Naive thymus-derived CD4-positive, alpha-beta T cell (primary cell): ENCODE results near the gene GLP1R. TPM values are rescaled to one million over a fixed set of nuclear protein-coding genes. Genes with fewer than 3 reads are reported as not detected.
A peak's percentile ranks its signal among the peaks of the same experiment; 100 is the strongest.

Experiments
- ATAC-seq: fragments of 150-1000 bp; cut with Tn5 transposase; 2 replicates; pipeline ENCODE4 v1.10.0; 2021; ENCODE audit warnings: mild to moderate bottlenecking, moderate library complexity
- CTCF ChIA-PET: fragments of 350-600 bp; sonication (Branson Sonifier 250); formaldehyde crosslinking; loops from one replicate; lab custom pipeline; 2021; ENCODE audit warnings: antibody characterized with exemption; lab: Charles Lee
- POLR2A ChIA-PET: fragments of 350-600 bp; sonication (Branson Sonifier 250); formaldehyde crosslinking; loops from one replicate; lab custom pipeline; 2021; ENCODE audit warnings: antibody characterized with exemption, inconsistent platforms; lab: Charles Lee
- DNase-seq, 9 donors: peaks; one replicate each; pipeline versions ENCODE4 v3.0.0 to v3.0.0-alpha.2; 2020 to 2022; ENCODE audit warnings: mixed read lengths in 1 of 9
- H3K27ac ChIP-seq: one replicate; pipeline ENCODE4 v1.7.0; 2013; ENCODE audit warnings: mild to moderate bottlenecking, low read depth, low read length, moderate library complexity
- H3K27me3 ChIP-seq, 2 donors: one replicate each; pipeline ENCODE4 v1.7.0; 2013; ENCODE audit warnings: low read length in 2 of 2, mild to moderate bottlenecking in 2 of 2, moderate library complexity in 2 of 2; ENCODE audit not compliant: control insufficient read depth in 2 of 2, insufficient read depth in 2 of 2
- H3K36me3 ChIP-seq, 3 experiments: 1 replicate in 2 of 3; 2 replicates in 1 of 3; pipeline ENCODE4 v1.7.0; 2013; ENCODE audit warnings: low read length in 3 of 3, mild to moderate bottlenecking in 3 of 3, moderate library complexity in 1 of 3; ENCODE audit not compliant: insufficient read depth in 3 of 3, control insufficient read depth in 2 of 3
- H3K4me1 ChIP-seq, 2 donors: one replicate each; pipeline ENCODE4 v1.7.0; 2013; ENCODE audit warnings: low read length in 2 of 2, mild to moderate bottlenecking in 2 of 2, moderate library complexity in 1 of 2; ENCODE audit not compliant: control insufficient read depth in 2 of 2, insufficient read depth in 2 of 2
- H3K4me3 ChIP-seq: 2 replicates; pipeline ENCODE4 v1.7.0; 2013; ENCODE audit warnings: mild to moderate bottlenecking, low read length
- H3K9me3 ChIP-seq, 3 experiments: 1 replicate in 2 of 3; 2 replicates in 1 of 3; pipeline ENCODE4 v1.7.0; 2013; ENCODE audit warnings: low read length in 3 of 3; ENCODE audit not compliant: control insufficient read depth in 2 of 3
- H3K27ac Mint-ChIP-seq, 9 donors: one replicate each; pipeline ENCODE4 v1.8.0; 2020 to 2022; ENCODE audit warnings: mixed read lengths in 9 of 9, mild to moderate bottlenecking in 8 of 9, moderate library complexity in 5 of 9, inconsistent platforms in 2 of 9
- H3K27me3 Mint-ChIP-seq, 5 donors: one replicate each; pipeline ENCODE4 v1.8.0; 2021 to 2022; ENCODE audit warnings: mixed read lengths in 5 of 5, mild to moderate bottlenecking in 1 of 5
- H3K36me3 Mint-ChIP-seq, 5 donors: one replicate each; pipeline ENCODE4 v1.8.0; 2020 to 2022; ENCODE audit warnings: mixed read lengths in 5 of 5, mild to moderate bottlenecking in 3 of 5, inconsistent platforms in 1 of 5
- H3K4me1 Mint-ChIP-seq, 7 donors: one replicate each; pipeline ENCODE4 v1.8.0; 2020 to 2022; ENCODE audit warnings: mixed read lengths in 7 of 7, mild to moderate bottlenecking in 3 of 7, inconsistent platforms in 1 of 7
- H3K4me3 Mint-ChIP-seq, 10 donors: one replicate each; pipeline ENCODE4 v1.8.0; 2020 to 2022; ENCODE audit warnings: mild to moderate bottlenecking in 10 of 10, mixed read lengths in 10 of 10, moderate library complexity in 6 of 10, inconsistent platforms in 2 of 10
- H3K9me3 Mint-ChIP-seq, 11 donors: one replicate each; pipeline ENCODE4 v1.8.0; 2020 to 2022; ENCODE audit warnings: mixed read lengths in 11 of 11, mild to moderate bottlenecking in 4 of 11, inconsistent platforms in 1 of 11, moderate library complexity in 1 of 11
- intact Hi-C, 2 donors: fragments of 100-400 bp; cut with micrococcal nuclease; formaldehyde crosslinking; loops; one replicate each; pipeline ENCODE4 v1.15.1; 2023
- polyA plus RNA-seq, 2 donors: library from polyadenylated mRNA; unstranded; fragments of 300-500 nt; fragmentation: Illumina TruSeq; gene quantifications; one replicate each; pipeline ENCODE4 v1.2.3, GENCODE V29; 2021
- total RNA-seq, 6 experiments: library from RNA in 5 of 6; stranded (reverse) in 5 of 6; gene quantifications; 1 replicate in 5 of 6; 2 replicates in 1 of 6; pipeline ENCODE4 v1.2.3 and lab custom pipeline; 2021 to 2026

Gene GLP1R
- total and polyA plus RNA-seq, 7 experiments from 2014 or later = not detected

DNA sequence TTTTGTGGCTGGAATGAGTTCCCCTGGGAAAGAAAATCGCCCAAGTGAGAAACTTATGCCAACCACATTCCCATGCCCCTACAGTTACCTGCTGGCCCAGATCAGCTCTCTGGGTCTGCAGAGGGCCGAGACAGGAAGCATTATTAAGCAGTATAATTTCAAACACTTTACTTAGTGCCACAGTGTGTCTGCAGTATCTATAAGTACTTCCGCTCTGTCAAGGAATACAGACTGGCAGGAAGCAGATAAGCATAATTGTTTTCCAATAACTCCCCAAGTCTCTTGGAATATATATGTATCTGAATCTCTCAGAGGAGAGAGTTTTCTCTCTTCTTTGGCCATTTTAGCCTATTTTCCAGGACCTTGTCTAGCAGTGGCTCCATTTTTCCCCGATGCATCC lies 41.5 kb downstream of the GLP1R start:
- ChIA-PET CTCF (no interaction called here), POLR2A (no interaction called here)
- no peak overlapping the region for H3K27ac Mint-ChIP-seq
- no peaks in the 10 kb centered on the region for H3K36me3 ChIP-seq
- DNase-seq = no peak
- H3K4me1 Mint-ChIP-seq = peaks cover 0 to 13% (median 4%) of the 10 kb centered on the region in 7 donors
- intact Hi-C loops = no loop called here
- ATAC-seq = no peak
- peaks cover 17 to 70% (median 43%) of the 10 kb centered on the region in 5 donors for H3K27me3 Mint-ChIP-seq
- no peaks in the 10 kb centered on the region for H3K27me3 ChIP-seq
- H3K9me3 Mint-ChIP-seq = peaks cover 0 to 1% (median 0%) of the 10 kb centered on the region in 11 donors
- no peaks in the 10 kb centered on the region for H3K9me3 ChIP-seq
- peaks cover 0 to 8% (median 0%) of the 10 kb centered on the region in 5 donors for H3K36me3 Mint-ChIP-seq
- no peak overlapping the region for H3K4me3 ChIP-seq
- H3K4me1 ChIP-seq = no peaks in the 10 kb centered on the region
- no peak overlapping the region for H3K27ac ChIP-seq
- H3K4me3 Mint-ChIP-seq = peak overlapping the region in 1 of 10 donors; percentile 10

DNA sequence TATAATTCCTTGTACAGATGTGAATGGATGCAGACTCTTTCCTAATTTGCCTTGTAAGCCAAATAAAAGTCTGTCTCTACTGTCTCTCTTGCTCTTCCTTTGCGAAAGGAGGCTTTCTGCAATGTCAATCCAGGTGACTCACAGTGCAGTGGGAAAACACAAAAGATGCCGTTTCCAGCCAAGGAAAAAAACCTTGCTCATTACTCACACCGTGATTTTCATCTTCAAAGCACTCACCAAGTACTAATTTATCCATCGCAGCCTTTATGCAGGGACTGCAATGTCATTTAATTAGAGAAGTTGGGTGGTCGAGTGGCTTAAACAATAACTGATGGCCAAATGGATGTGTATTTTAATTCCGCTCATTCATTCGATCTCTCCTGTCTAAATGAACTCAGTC lies 42.6 kb downstream of the GLP1R start:
- Mint-ChIP-seq H3K36me3 (peaks cover 0 to 10% (median 0%) of the 10 kb centered on the region in 5 donors), H3K27me3 (peaks cover 13 to 69% (median 33%) of the 10 kb centered on the region in 5 donors), H3K4me3 (no peak overlapping the region), H3K9me3 (no peaks in the 10 kb centered on the region), H3K27ac (no peak overlapping the region), H3K4me1 (peaks cover 0 to 10% (median 4%) of the 10 kb centered on the region in 7 donors)
- ChIA-PET POLR2A (interaction anchor here (0.8 kb wide), 1 partner anchor 219 kb away, joined by 5 read pairs; no protein-coding TSS in a partner anchor), CTCF (no interaction called here)
- ATAC-seq (no peak), DNase-seq (no peak)
- intact Hi-C loops = no loop called here
- Histone ChIP-seq H3K27ac (no peak overlapping the region), H3K27me3 (no peaks in the 10 kb centered on the region), H3K4me1 (no peaks in the 10 kb centered on the region), H3K4me3 (no peak overlapping the region), H3K36me3 (no peaks in the 10 kb centered on the region), H3K9me3 (no peaks in the 10 kb centered on the region)

DNA sequence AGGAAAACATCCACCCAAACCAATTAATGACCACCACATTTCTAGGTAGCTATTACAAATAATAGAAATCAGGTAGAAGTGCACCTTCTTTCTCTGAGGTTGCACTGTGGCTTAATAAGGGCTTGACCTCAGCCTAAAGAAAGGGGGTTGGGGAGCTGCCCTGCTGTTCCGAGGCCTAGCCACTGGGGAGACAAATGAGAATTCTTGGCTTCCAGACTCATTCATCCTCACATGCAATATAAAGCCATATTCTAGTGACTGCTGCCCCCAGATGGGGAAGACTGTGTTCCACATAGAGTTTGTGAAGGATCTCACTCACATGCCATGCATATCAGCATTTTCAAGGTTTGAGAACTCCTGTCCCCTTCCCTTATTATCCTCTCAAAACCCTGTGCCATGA lies 43.5 kb downstream of the GLP1R start:
- H3K27me3 Mint-ChIP-seq = peaks cover 10 to 61% (median 27%) of the 10 kb centered on the region in 5 donors
- intact Hi-C loops = no loop called here
- ChIA-PET POLR2A (interaction anchor here (0.8 kb wide), 1 partner anchor 220 kb away, joined by 5 read pairs; no protein-coding TSS in a partner anchor), CTCF (interaction anchor here (0.6 kb wide), 1 partner anchor 68 kb away, joined by 3 read pairs; no protein-coding TSS in a partner anchor)
- Histone ChIP-seq H3K27ac (no peak overlapping the region), H3K27me3 (no peaks in the 10 kb centered on the region), H3K36me3 (no peaks in the 10 kb centered on the region), H3K4me1 (no peaks in the 10 kb centered on the region), H3K9me3 (no peaks in the 10 kb centered on the region), H3K4me3 (no peak overlapping the region)
- no peaks in the 10 kb centered on the region for H3K9me3 Mint-ChIP-seq
- no peak for DNase-seq
- peak overlapping the region in 1 of 9 donors; percentile 52 for H3K27ac Mint-ChIP-seq
- H3K36me3 Mint-ChIP-seq = peaks cover 0 to 10% (median 0%) of the 10 kb centered on the region in 5 donors
- no peak overlapping the region for H3K4me3 Mint-ChIP-seq
- H3K4me1 Mint-ChIP-seq = peaks cover 0 to 6% (median 4%) of the 10 kb centered on the region in 7 donors
- no peak for ATAC-seq

DNA sequence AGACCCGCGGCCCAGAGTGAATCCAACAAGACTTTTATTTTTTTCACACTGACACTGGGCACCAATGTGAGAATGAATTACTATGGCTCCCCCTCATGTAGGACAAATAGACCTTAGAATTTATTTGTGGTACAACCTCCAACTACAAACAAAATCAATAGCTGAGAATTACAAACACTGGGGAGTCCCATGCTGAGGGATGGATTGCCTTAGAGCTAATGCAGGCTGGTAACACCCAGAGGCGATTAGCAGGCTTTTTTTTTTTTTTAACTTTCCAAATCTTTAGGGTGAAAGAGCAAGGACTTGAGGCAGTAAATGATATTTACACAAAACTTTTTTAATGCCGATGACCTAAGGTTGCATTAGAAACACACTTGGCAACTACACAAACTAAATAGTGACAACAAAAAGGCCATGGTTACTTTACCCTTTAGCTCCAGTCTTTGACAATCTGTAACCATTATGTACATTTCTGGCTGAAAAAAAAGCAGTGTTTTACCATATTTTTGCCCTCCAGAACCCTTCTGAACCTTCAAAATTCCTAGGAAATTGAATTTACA lies 44.6 kb downstream of the GLP1R start:
- H3K27ac Mint-ChIP-seq = no peak overlapping the region
- ATAC-seq (no peak), DNase-seq (no peak)
- H3K36me3 Mint-ChIP-seq = peaks cover 0 to 10% (median 0%) of the 10 kb centered on the region in 5 donors
- POLR2A ChIA-PET = interaction anchor here (0.6 kb wide), 2 partner anchors 33 to 217 kb away, joined by 3 read pairs; no protein-coding TSS in a partner anchor
- intact Hi-C loops = no loop called here
- CTCF ChIA-PET = interaction anchor here (0.6 kb wide), 1 partner anchor 66 kb away, joined by 4 read pairs; no protein-coding TSS in a partner anchor
- no peaks in the 10 kb centered on the region for H3K9me3 Mint-ChIP-seq
- H3K27me3 Mint-ChIP-seq = peaks cover 5 to 50% (median 20%) of the 10 kb centered on the region in 5 donors
- no peak overlapping the region for H3K4me3 ChIP-seq
- H3K4me3 Mint-ChIP-seq = no peak overlapping the region
- H3K4me1 ChIP-seq = no peaks in the 10 kb centered on the region
- no peaks in the 10 kb centered on the region for H3K27me3 ChIP-seq
- no peaks in the 10 kb centered on the region for H3K36me3 ChIP-seq
- H3K9me3 ChIP-seq = no peaks in the 10 kb centered on the region
- H3K4me1 Mint-ChIP-seq = peaks cover 0 to 6% (median 4%) of the 10 kb centered on the region in 7 donors
- H3K27ac ChIP-seq = no peak overlapping the region

DNA sequence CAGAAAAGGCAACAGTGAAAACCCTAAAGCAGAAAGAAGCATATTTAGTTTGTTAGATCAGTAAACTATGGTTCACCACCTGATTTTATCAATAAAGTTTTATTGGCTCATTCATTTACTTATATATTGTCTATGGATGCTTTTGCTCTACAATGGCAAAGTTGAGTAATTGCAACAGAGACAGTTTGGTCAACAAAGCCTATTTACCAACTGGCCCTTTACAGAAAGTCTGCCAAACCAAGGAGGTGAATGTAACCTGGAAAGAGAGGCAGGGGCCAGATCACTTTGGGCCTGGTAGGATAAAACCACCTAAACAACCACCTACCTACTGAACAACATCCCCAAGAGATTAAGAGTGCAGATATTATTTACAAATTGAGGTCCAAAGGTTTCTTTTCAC lies 47.0 kb downstream of the GLP1R start:
- Mint-ChIP-seq H3K36me3 (peaks cover 0 to 10% (median 0%) of the 10 kb centered on the region in 5 donors), H3K27me3 (peaks cover under 1 to 39% (median 10%) of the 10 kb centered on the region in 5 donors), H3K9me3 (no peaks in the 10 kb centered on the region), H3K27ac (no peak overlapping the region), H3K4me1 (peaks cover 4 to 7% (median 5%) of the 10 kb centered on the region in 7 donors), H3K4me3 (no peak overlapping the region)
- intact Hi-C loops = no loop called here
- ATAC-seq = no peak
- ChIA-PET POLR2A (no interaction called here), CTCF (no interaction called here)
- Histone ChIP-seq H3K9me3 (no peaks in the 10 kb centered on the region), H3K36me3 (no peaks in the 10 kb centered on the region), H3K4me1 (peaks cover 0 to 3% of the 10 kb centered on the region in 2 donors), H3K4me3 (no peak overlapping the region), H3K27me3 (no peaks in the 10 kb centered on the region), H3K27ac (no peak overlapping the region)
- DNase-seq = no peak

DNA sequence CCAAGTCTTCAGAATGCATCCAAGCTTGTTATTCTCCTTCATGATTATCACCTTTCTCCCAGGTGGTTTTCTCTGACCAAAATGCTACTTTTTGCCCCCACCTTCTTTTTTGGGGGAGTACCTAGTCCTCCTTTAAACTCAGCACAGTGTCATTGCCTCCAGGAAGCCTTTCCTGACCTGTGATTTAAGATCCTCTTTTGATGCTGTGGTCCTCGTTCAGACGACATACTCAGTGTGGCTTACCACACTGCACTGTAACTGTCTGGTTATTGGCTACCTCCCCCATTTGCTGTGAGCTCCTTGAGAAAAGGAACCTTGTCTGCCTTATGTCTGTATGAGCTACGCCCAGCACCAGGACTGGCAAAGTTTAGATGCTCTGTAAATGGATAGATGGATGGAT lies 51.8 kb downstream of the GLP1R start:
- Mint-ChIP-seq H3K4me1 (peaks cover 6 to 17% (median 11%) of the 10 kb centered on the region in 7 donors), H3K9me3 (no peaks in the 10 kb centered on the region), H3K27me3 (peaks cover 0 to 14% (median 0%) of the 10 kb centered on the region in 5 donors), H3K36me3 (peaks cover 13 to 31% (median 15%) of the 10 kb centered on the region in 5 donors), H3K4me3 (no peak overlapping the region), H3K27ac (peak overlapping the region in 2 of 9 donors; percentile 1 to 63)
- POLR2A ChIA-PET = interaction anchor here (1.3 to 1.5 kb wide), 2 partner anchors 11 to 14 kb away, joined by 4 to 7 read pairs; partner anchors contain the start of gene SAYSD1
- DNase-seq (peak in 6 of 9 donors; percentile 18 to 38 (median 32)), ATAC-seq (peak; percentile 72)
- Histone ChIP-seq H3K9me3 (no peaks in the 10 kb centered on the region), H3K36me3 (peaks cover 0 to 15% (median 0%) of the 10 kb centered on the region in 3 experiments), H3K4me3 (no peak overlapping the region), H3K27me3 (no peaks in the 10 kb centered on the region), H3K27ac (no peak overlapping the region), H3K4me1 (peaks cover 0 to 5% of the 10 kb centered on the region in 2 donors)
- CTCF ChIA-PET = no interaction called here
- intact Hi-C loops = loop anchor here in 1 of 2 donors (5.0 kb wide), 1 partner anchor 228 kb away; no protein-coding TSS in a partner anchor
